ENCODE results near the gene FER. TPM values are rescaled to one million over a fixed set of nuclear protein-coding genes. Genes with fewer than 3 reads are reported as not detected.

FER gene
- total RNA-seq, 1 donor from 2014 or later, result 25.4 TPM

DNA sequence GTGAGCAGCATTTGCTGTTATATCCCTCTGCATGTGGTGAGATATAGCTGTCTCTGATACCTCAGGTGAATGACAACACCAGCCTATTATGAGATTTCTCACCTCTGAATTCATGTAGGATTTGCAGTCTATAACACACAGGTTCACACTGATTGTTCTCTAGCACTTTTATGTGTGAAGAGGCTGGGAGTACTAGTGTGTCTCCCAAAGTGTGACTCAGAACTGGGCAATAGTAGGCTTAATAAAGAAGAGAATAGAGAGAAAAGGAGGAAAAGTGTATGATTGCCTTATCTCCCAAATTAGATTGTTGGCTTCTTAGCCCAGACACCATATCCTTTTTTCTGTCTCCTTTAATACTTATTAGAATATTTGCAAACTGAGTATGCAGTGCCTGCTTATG lies 430.1 kb downstream of the FER start:
- DNase-seq (ENCODE audit: low spot score), result no peak

DNA sequence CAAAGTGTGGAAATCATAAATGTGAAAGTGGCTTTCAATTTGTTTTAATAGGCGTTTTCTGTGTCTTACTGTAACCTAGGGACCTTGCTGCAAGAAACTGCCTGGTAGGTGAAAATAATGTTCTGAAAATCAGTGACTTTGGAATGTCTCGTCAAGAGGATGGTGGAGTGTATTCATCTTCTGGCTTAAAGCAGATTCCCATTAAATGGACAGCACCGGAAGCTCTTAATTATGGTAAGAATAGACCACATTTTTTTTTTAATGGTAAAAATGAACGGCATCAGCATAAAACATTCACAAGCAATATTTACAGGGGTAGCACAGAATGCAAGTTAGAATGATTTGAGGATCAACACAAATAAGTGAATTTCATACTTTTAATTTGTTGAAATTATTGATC lies 433.0 kb downstream of the FER start:
- no peak for DNase-seq (ENCODE audit: low spot score)

DNA sequence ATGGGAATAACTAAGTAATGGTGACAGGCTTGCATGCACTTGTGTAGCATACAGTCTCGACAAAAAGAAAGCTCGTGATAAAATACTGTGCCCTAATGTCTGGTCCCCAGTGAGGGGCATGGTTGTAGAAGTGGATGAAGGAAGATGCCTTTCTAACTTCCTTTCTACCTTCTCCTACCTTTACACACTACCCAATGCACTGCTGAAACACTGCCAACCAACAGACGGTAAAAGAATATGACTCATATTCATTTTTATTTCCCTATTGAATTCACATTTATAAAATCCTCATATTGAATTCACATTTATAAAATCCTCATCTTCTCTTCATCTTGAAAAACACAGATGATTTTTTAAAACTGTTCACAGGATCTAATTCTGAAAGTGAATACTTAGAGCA lies 439.1 kb downstream of the FER start:
- DNase-seq (ENCODE audit: low spot score), result no peak

DNA sequence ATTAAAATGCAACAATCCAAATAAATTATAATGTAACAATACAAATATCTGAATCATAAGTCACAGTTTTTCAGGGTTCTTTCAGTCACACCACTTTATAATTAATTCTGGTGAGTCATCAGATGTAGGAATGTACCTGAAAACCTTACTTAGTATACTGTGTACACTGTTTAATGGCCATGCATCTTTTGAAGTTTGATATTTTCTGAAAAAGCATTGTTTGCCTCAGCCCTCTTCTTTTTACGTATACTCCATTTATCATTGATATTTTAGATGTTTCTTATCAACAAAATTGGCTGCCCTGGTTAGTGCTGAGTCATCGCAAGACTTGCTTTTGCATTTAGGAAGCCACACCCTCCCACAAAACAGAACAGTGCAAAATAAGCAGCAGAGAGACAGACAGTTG lies 443.5 kb downstream of the FER start:
- no peak for DNase-seq (ENCODE audit: low spot score)

DNA sequence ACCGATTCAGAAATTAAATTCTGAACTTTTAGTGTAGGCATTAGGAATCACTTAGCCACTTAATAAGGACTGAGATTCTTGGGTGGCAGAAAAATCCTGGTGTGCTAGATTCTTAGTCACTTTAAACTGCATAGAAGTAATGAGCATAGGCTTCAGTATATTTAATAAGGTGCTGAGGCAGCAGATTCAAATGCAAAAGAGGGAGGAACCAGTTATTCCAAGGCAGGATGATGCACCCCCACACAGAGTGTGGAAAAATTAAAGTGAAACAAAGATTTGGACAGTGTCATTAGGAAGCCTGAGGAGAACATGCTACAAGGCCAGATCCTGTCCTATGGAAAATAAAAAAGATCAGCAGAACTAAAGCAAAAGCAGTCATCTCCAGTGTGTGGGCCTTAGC lies 444.3 kb downstream of the FER start:
- DNase-seq (ENCODE audit: low spot score), result no peak

DNA sequence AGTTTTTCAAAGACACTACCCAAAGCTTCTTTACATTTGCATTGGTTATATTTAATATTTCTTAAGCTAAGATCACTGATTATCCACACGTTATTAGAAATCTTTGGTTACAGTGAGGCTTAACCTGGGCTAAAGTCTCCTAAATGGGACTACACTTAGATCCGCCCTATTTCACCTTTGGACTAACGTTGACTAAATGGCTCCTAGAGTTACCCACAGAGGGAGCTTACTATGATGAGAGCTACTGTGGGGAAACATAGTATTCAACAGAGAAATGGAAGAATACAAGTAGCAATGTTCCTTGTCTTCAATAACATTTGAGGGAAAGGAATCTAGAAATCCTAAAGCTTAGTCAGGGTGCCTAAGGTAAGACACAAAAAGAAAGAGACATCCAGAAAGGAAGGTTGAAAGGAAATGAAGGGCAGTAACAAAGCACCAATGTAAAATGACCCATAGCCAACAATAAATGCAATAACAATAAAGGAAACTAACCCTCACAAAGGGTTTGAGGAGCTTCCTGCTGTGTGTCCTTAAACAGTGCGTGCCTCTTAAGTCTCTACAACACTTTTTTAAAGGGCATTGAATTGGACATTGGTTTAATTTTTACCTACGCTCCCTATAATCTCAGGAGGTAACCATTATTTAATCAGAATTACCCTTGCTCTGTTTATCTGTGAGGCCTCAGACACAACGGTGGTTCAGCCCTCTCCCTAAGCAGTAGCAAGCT lies 445.0 kb downstream of the FER start:
- no peak for DNase-seq (ENCODE audit: low spot score)

DNA sequence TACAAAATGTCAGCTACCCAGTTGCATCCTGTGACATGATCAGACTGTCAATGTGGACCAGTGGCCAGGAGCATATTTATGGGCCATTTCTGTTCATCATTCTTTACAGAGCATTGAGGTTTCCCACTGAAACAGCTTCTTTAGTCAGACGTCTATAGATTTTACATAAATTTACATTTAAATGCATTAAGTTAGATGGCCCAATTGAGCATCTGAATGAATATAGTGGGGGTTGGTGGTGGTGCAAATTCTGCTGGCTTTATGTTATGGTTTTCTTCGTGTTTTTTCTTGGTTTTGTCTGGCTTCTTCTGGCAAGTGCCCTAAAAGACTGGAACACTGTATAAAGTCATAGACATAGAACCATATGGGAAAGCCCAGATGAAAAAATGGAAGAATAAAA lies 448.0 kb downstream of the FER start:
- no peak for DNase-seq (ENCODE audit: low spot score)

DNA sequence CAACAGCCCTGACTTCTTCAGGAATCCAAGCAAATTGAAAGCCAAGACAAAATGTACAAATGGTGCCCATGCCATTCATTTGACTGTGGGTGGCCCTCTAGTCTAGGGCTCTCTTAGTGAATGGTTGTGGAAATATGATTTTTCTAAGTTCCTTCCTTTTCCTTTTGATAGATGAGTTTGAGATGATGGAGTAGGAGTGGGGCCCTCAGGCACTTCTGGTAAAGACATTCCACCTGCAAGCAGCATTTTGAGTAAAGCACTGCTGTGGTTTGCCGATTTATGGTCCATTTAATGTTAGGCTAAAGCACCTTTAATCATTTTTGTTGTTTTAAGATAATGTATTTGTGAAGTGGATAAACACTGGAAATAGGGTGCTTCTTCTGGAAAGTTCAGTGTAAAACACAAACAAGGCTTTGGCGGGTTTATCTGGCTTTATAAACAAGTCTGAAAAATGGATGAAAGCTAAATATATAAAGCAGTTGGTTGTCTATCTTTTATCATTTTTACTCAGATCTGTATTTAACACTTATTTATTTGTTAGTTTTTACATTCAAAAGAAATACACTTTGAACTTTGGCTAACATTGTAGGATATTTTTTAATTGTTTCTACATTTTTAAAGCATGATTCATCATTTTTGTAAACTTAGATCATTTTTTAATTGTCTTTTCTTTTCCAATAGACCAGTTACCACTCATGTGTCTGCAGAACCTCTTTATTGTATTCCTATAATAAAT lies 448.6 kb downstream of the FER start:
- DNase-seq (ENCODE audit: low spot score), result no peak

DNA sequence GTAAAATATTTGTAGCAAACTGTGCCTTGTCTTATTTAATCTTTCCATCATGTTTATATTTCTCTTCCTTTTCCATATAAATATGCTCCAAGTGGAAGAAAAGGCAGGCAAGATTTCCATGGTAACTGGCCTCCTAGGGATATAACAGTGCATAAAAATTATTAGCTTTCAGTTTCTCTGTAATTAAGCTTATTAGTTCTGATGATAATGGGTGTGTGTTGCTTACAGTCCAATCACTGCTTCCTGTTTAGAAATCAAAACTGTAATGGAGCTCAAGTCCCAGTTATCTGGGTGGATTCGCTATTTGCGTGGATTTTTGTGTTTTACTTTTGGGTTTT lies 449.1 kb downstream of the FER start:
- no peak for DNase-seq (ENCODE audit: low spot score)

DNA sequence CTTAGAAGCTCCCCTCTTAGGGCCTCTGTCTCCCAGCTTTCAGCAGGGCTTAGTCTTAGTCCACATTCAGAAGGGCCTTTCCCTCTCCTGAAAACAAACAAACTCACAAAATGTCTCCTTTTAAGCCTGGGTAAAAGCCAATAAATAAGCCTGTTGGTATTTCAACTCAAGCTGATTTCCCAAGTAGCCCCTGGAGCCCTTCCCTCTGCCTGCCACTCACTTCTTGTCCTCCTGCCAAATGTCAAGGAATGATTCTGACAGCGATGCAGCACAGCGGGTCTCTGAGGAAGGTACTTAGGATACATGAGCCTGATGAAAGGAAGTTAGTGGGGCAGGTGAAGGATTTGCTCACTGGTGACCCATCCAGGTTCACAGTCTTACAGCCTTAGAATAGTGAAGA lies 451.6 kb downstream of the FER start:
- no peak for DNase-seq (ENCODE audit: low spot score)

DNA sequence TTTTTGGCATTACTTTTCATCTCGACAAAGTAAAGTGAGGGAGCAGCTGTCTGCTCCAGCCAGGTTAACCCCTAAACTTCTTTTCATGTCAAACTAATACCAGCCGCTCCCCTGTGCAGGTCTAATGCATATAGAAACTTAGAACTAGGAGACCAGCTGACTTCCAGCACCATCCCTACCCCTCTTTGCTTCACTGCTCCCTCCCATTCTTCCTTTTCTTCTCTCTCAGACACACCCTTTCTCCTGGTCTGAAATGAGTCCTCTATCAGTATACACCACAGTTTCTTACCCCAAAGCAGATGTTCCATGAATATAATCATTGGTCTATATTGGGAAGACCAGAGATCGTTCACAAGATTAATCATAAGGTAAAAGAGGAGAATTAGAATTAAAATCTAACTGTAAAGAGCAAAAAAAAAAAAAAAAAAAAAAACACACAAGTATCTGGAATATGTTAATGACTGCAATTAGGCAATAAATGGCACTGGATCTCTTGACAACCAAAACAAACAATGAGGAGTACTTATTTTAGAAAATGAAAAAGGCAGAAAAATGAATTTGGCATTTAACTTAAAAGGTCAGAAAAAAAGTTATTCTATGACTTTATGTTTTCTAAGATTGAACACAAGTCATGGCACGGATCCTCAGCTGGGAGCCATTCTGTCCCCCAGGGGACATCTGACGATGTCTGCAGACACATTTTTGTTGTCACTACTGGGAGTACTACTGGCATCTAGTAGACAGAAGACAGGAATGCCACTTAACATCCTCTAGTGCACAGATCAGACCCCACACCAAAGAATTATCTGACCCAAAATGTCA lies 452.3 kb downstream of the FER start:
- DNase-seq (ENCODE audit: low spot score), result no peak

DNA sequence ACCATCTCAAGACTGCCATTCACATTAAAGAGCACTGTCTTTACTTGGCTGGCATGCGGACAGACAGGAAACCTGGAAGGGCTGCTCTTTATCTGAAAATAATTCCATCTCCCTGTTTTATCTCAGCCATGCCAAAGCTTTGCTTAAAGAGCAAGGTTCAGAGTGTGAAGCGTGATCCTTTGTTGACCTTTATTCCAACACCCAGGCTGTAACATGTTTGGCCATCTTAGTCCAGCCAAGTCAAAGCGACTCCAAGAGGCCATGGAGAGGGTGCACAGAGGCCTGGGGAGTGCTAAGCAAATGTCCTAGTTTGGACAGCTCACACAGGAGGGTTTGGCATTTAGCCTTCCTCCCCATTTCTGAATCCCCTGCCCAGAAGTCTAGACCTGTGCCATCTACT lies 467.3 kb downstream of the FER start:
- no peak for DNase-seq (ENCODE audit: low spot score)

DNA sequence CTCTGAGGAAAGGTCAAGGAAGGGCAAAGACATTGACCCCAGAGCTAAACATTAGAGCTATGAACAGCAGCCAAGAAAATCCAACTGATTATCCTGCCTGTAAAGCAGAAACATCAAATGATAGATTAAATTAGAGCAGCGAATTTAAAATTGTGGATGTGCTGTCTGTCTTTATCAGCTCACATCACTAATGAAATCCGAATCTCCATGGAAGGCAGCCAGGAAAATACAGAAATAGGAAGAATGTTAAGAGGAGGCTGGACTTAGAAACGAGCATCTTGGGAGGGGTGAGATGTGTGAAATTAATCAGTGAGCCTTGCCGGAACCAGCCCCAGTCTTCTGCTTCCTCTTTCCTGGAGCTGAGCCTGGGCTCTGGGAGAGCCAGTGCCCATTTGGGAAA lies 471.1 kb downstream of the FER start:
- DNase-seq (ENCODE audit: low spot score), result no peak

DNA sequence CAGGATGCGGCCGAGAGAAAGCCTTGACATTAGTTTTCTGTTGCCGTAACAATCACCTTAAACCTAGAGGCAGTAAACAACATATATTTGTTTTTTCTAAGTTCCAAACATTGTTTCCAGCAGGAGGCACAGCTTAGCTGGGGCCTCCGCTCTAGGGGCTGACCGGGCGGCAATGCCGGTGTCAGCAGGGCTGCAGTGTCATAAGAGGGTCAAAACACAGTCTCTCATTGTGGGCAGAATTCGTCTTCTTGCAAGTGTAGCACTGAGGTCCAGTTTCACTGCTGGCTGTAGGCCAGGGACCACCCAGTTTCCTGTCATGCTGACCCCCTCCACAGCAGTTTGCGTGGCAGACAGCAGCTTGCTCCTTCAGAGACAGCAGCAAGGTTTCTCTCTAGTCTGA lies 475.8 kb downstream of the FER start:
- DNase-seq (ENCODE audit: low spot score), result no peak

DNA sequence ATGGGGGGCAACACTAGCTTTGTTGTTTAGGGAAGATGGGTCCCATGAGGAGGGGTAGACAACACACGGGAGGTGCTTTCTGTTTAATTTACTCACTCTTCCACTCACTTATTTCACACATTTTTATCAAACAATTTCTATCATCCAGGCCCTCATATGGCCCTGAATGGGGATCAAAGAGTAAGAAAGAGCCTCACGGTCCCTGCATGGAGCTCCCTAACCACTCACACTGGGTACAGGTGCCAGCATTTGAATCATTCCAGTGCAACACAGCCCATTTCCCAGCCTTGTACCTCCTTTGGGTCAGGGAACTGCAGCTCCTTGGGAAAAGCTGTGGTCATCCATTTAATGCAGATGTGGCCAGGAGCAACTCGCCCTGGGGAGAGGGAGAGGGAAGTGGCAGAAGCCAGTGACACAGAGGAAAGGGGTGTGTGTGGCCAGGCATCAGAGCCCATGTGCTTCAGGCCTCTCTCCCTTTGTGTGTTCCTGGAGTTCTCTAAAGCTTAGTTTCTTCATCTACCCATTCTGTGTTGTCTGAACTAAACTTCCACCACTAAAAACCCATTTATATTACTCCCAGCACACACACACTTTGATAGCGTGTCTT lies 476.7 kb downstream of the FER start:
- DNase-seq (ENCODE audit: low spot score), result no peak

DNA sequence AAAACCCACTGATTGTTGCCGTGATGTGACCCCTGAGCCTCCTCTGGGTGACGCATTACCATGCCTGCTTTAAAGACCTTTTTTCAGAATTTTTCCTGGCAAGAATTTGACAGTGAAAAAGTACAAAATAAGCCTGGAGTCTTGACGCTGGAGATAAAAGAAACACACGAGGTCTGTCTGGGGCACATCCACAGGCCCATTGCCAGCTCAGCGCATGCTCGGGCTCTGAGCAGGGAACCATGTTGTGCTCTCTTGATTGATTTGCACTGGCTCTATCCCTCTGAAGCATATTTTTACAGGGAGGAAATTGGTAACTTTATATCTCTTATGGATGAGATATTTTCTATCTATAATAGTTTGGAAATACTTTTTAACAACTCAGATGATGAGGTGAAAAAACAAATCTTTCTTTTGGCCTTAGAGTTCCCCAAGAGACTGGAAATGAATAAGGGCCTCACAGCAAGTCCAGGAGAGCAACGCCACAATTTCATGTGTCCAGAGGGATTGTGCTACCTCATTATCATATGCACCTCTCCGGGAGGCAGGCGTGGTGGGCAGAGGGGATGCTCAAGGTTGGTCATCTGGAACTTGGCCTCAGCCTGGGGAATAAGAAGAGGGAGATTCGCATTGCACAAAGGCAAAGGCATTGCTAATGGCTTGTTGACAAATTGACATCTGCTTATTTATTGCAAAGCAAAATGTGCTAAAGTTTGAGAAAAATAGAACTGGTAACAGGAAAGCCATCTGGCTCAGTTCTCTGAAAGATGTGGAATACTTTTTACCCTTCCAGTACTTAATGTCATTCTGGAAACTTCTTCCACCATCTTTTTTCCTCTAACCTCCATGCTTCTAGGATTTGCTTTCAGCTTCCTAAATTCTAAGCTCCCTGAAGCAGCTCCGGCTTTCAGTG lies 478.3 kb downstream of the FER start:
- no peak for DNase-seq (ENCODE audit: low spot score)

DNA sequence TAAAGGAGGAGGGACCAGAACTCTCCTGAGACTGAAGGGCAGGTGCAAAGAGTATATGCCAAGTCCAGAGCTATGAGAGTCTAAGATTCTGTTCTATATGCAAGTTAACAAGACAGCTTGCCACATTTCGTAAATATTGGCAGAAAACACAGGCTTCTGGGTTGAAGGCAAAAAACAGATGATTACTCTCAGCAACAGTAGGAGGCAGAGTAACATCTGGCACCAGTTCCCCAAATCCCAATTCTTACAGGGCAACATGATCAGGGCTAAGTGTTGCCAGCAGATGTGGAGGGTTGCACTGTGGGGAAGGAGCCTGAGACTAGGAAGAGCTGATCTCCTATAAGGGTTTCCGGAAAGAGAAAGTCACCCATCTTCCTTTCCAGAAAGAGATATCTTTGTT lies 482.7 kb downstream of the FER start:
- no peak for DNase-seq (ENCODE audit: low spot score)

DNA sequence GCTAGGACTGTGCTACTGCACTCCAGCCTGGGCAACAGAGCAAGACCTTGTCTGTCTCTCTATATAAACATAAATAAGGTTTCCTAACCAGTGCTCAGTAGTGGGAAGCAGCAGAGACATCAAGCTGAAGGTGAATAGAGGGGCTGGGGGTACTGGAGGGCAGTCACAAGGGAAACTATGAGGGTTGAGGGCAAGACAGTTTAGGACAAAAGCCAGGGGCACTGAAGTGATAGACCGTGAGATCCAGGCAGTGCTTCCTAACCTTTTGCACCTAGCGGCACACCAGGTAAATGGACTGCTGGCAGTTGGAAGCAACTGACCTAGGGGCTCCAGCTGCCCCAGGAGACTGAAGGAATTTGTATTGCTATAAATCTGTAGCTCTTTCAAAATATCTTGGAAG lies 483.6 kb downstream of the FER start:
- no peak for DNase-seq (ENCODE audit: low spot score)

DNA sequence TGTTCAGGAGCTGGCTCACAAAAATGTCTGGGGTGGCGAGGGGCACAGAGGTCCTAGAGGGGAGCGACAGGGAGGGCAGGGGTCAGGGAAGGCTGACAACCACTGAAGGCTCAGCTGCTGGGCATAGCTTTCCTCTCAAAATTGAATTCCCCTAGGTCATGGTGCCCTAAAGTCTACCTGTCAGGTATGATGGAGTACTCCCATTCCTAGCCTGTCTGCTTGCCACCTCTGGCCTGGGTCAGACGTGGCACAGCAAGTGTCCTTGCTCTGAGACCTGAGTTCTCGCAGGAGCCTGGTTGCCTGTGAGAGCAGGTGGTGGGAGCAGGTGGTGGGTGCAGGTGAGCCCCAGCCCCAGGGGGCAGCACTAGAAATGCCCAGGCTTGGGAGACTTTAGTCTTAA lies 486.7 kb downstream of the FER start:
- no peak for DNase-seq (ENCODE audit: low spot score)

DNA sequence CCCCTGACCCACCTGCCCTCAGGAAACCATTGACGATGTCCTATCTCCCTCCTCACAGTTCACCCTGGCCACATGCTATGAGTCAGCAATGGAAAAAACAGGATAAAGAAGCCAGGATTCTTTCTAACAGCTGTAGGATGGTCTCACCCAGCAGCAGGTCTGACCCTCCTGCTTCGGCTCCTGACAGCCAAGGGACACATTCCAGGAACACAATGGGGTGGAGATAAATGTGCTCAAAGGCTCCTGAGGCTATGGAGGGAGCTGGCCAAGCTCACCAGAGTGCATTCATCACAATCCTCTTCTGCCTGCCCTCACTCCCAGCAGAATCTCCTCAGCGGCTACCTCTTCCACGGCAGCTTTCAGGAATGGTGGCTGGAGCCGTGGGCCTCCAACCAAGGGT lies 491.8 kb downstream of the FER start:
- DNase-seq (ENCODE audit: low spot score), result no peak

DNA sequence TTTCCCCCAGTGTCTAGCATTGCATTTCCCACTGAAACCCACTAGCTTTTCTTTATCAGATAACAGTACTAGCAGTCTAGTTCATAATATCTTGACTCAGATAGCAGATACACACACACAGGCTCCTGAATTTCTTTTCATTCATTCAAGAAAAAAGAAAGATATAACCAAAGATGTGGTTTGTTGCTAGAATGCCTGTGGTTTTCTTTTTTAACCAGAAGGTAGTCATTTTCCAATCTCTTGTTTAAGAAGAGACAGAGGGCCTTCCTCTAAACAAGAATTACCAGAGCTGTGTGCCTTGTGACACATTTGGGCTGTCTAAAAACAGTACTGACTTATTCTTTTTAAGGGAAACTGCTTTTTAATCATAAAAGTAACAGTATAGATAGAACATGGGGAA lies 494.8 kb downstream of the FER start:
- DNase-seq (ENCODE audit: low spot score), result no peak

DNA sequence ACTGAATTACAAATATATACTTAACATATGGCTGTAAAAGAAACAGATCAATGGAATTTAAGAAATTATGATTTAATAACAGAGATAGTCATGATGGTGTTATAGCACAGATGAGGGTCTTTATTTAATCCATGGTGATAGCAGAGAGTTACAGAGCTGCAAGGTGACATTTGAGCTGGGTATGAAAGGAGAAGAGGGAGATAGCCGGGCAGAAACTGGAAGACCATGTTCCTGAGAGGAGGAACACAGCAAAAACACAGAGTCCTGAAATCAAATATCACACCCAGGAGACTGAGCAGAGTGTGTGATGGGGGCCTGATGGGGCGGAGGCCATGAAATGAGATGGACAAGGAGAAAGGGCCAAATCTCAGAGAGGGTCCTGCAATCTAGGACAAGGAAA lies 498.7 kb downstream of the FER start:
- no peak for DNase-seq (ENCODE audit: low spot score)
